Measurements from ENCODE around the gene SORT1.
"Not testable (repeated sequence)": the region's sequence is repeated elsewhere in the genome, so short reads cannot be mapped to it uniquely, and the experiment has no call there.

The SORT1 gene

DNA sequence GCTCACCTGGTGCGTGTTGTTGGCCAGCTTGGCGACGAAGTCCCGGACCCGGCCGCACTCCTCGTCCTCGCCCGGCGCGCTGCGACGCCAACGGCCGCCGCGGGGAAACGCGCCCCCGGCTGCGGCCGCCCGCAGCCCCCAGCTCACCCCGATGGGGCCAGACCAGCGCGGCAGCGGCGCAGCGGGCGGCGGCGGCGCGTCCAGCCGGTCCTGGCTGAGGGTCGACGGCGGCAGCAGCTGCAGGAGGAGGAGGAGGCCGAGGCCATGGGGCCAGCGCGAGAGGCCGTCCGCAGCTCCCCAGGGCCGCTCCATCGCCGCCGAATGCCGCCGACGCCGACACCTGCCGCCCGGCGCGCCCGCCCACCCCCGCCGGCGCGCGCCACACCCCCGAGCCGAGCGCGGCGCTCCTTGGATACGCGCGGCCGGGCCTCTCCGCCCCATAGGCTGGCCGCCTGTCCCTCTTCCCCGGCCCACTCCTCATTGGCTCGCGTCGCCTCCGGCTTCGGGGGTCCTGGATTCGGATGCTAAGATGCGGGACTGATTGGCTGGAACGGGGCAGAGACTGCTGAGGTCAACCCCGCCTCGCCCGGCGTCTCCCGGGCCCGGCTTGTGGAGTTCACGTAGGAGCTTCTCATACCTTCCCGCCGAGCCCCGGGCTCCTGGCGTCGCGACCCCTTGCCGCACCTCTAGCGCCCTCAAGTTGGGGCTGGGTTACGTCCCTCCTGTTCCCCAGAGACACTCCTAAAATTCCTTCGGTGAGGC, at the start of gene SORT1:
Gene SORT1, minus strand, starts transcription at position 338 of the 762 bp plus-strand sequence. Its CDS starts 26 bp downstream, at position 312.
- peak; percentile 98 for DNase-seq (ENCODE audit: low spot score)

DNA sequence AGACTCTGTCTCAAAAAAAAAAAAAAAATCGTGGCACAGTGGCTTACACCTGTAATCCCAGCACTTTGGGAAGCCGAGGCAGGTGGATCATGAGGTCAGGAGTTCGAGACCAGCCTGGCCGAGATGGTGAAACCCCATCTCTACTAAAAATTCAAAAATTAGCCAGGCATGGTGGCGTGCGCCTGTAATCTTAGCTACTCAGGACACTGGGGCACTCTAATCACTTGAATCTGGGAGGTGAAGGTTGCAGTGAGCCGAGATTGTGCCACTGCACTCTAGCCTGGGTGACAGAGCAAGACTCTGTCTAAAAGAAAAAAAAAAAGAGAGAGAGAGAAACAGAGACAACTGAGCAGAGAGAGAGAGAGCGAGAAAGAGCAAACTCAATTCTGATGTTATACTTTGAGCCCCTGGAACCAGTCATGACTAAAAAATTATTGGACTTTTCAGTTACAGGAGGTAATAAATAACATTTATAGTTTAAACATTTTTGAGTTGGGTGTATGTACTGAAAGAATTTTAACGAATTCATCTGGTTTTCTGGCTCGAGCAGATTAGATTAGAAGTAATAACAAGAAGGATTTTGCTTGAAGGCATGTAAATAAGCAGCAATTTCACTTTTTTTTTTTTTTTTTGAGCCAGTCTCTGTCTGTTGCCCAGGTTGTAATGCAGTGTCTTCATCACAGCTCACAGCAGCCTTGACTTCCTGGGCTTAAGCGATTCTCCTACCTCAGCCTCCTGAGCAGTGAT, 48.4 kb upstream of the SORT1 start:
- DNase-seq (ENCODE audit: low spot score) = not testable (repeated sequence)

- no peak for DNase-seq (ENCODE audit: low spot score)
Measured at GRCh38 chr1:109444346-109444745, 46.6 kb upstream of the SORT1 start.

DNA sequence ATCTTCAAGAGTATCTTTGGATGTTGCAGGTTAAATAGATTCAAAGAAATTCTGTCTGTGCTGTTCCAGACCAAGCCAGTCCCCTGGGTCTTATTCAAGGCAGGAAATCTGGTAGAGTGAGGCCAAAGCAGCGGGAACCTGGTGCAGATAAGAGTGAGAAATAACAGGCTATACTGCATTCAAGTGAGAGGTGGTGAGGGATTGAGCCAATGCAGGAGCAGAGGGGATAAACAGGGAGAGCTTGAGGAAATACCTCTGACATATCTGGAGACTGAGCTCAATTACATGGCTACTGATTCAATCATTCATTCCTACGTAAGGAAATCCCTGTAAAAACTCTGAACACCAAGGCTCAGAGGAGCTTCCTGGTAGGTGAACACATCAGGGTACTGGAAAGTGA, 45.8 kb upstream of the SORT1 start:
- DNase-seq (ENCODE audit: low spot score) = no peak

DNA sequence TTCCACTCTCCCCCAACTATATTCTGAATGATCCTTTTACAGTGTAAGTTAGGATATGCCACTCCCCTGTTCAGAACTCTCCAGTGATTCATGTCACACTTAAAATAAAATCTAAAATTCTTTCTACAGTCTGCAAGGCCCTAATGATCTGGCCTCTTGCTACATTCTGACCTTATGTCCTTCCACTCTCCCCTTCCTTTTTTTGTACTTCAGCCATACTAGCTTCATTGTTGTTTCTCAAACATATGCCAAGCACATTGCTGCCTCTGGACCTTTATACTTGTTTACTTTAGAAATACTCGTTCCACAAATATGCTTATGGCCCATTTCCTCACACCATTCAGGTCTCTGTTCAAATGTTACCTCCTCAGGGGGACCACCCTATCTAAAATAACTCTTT, 43.4 kb upstream of the SORT1 start:
- no peak for DNase-seq (ENCODE audit: low spot score)

GRCh38 chr1:109438798-109439297, 41.1 kb upstream of the SORT1 start:
- no peak for DNase-seq (ENCODE audit: low spot score)

GRCh38 chr1:109434484-109434883, 36.8 kb upstream of the SORT1 start:
- no peak for DNase-seq (ENCODE audit: low spot score)

DNA sequence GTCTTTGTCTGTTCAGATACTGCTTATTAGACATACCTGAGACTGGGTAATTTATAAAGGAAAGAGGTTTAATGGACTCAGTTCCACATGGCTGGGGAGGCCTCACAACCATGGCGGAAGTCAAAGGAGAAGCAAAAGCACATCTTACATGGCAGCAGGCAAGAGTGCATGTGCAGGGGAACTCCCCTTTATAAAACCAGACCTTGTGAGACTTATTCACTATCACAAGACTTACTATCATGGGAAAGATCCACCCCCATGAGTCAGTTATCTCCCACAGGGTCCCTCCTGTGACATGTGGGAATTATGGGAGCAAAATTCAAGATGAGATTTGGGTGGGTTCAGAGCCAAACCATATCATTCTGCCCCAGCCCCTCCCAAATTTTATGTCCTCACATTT, 35.6 kb upstream of the SORT1 start:
- DNase-seq (ENCODE audit: low spot score) = no peak

DNA sequence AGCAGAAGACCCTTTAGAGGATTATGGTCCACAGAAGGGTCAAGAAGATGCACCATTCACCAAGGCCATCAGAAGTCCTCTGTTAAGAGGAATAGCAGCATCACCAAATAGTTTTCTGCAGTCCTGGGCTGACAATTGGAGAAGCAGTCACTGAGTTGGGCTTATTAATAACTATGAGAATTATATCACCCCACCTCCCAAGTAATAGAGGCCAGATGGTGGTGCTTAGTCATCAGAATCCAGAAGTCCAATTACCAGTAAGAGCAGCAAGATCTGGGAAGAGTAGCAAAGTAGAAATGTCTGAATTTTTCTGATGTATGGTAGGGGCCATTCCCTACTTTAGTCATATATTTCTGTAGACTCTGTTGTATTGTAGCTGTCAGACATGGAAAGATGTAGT, 34.6 kb upstream of the SORT1 start:
- DNase-seq (ENCODE audit: low spot score) = no peak

- DNase-seq (ENCODE audit: low spot score) = no peak
Measured at GRCh38 chr1:109427171-109427467, 29.4 kb upstream of the SORT1 start.

- peak; percentile 99 for DNase-seq (ENCODE audit: low spot score)
Measured at GRCh38 chr1:109426281-109427170, 28.8 kb upstream of the SORT1 start, which contains the start of gene PSMA5. Gene PSMA5 (minus strand): TSS chr1:109426448. CDS start chr1:109426330, 118 bp downstream.

DNA sequence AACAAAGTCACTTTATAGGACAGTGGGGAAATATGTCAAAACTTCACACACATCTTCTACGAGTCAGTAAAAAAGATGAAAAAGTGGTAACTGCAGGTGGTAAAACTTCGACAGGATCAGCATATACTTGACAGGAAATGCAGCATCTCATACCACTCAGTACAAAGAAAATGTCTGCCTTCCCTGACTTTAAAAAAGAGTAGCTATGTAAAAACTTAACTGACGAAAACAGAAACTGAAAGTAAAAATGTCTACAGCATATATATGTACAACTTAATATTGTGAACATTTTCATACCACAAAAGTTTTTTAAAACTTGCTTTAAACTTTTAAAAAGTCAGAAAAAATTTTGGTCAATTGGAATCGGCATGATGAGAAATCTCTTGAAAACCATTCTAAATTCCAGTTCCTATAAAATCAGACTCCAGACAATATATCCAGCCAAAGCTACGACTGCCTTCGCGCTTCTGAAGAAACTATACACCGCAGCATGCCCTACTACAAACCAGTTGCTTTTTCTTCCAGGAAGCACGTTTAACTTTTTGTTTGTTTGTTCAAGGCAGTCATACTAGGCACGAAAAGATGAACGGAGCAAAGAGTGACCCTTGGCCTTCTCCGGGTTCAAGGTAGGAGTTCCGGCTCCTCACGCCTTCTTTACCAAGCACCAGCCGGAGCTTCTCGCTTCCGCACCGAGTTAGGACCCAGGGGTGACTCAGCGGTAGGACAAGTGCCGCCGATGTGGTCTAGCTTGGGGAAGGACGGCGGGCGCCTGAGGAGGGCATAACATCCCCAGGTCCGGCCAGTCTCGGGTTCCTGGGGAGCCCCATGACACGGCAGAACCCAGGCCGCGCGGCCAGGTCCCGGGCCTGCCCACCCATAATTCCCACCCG, 27.9 kb upstream of the SORT1 start:
- no peak for DNase-seq (ENCODE audit: low spot score)

DNA sequence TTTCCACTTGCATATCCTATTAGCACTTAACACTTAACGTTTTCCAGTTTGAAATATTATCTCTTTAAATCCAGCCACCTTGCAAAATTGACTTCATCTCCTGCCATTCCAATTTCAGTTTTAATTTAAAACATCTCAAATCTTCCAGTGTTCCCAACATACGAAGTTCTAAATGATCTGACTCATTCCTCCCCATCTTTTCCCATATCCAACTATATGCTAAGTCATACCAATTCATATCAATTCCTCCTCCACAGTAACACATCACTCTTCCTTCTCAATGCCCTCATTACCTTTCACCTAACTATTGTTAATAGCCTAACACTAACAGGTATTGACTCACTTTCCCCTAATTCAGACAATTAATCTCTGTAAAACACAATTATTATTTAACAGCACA, 25.8 kb upstream of the SORT1 start:
- DNase-seq (ENCODE audit: low spot score) = peak; percentile 29

- no peak for DNase-seq (ENCODE audit: low spot score)
Measured at GRCh38 chr1:109412551-109412950, 14.8 kb upstream of the SORT1 start.

DNA sequence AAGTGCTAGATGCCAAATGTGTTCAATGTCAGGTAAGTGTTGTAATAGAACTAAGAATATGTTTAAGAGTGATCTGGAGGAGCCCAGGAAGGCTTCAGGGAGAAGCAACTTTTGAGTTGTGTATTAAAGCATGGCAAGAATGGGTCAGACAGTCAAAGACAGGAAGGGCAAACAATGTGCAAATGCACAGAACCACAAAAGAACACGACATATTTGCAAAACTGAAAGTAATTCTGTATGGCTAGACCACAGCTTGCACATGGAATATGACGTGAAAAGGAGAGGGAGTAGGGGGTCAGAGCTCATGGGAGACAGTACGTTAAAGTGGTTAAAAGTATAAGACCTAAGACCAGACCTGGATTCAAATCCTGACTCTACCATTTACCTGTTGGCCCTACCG, 7.1 kb upstream of the SORT1 start:
- no peak for DNase-seq (ENCODE audit: low spot score)

- DNase-seq (ENCODE audit: low spot score) = no peak
Measured at GRCh38 chr1:109402025-109402424, 4.3 kb upstream of the SORT1 start.

DNA sequence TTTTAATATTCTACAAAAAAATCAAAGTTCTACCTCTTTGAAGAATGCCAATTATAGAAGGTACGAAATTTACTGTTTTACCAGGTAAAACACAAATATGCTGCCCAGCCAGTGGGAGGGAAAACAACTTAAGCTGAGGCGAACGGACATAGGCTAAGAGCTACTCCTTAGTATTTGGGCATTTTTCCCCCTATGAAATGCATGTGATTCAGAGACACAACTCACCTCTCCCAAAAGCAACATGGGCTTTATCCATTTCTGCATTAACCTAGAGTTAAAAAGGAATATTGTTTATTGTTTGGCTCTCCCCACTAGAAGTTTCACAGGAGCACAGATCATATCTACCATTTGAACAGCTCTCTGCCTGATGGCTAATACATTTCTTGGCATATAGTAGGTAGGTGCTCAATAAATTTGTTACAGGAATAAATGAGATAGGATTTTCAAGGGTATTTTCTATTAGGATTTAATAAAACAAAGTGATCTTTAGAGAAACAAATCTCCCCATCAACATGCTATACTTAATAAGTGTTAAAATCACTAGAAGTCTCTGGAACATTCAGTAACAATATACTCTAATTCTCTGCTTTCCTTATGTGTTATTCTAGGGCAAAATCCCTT, 2.4 kb upstream of the SORT1 start:
- DNase-seq (ENCODE audit: low spot score) = no peak

DNA sequence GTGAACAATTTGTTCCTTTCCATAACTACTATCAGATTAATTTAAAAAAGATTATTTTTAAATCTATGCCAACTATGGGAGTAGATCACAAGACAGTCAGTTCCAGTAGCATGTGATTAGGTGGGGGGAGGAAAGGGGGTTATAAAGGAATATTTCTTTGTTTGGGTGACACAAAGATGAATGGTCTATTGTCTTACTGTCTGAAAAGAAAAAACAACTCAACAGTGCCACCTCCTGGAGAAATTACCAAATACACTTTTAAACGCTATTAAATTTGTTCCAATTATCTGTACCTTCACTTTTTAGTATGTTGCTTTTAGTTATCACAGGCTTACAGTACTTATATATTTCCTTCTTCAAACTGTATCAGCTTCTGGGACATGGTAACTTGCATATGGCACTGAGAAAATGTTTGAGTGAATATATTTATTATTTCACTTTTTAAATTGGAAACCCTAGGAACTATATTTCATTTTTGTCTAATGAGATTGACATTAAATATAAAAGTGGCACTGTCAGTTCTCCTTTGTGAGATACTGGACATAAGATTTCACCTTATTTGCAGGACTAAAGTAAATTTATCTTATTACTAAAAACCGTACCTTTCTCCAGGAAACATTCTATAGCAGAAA, 1.7 kb upstream of the SORT1 start:
- DNase-seq (ENCODE audit: low spot score) = peak; percentile 90

DNA sequence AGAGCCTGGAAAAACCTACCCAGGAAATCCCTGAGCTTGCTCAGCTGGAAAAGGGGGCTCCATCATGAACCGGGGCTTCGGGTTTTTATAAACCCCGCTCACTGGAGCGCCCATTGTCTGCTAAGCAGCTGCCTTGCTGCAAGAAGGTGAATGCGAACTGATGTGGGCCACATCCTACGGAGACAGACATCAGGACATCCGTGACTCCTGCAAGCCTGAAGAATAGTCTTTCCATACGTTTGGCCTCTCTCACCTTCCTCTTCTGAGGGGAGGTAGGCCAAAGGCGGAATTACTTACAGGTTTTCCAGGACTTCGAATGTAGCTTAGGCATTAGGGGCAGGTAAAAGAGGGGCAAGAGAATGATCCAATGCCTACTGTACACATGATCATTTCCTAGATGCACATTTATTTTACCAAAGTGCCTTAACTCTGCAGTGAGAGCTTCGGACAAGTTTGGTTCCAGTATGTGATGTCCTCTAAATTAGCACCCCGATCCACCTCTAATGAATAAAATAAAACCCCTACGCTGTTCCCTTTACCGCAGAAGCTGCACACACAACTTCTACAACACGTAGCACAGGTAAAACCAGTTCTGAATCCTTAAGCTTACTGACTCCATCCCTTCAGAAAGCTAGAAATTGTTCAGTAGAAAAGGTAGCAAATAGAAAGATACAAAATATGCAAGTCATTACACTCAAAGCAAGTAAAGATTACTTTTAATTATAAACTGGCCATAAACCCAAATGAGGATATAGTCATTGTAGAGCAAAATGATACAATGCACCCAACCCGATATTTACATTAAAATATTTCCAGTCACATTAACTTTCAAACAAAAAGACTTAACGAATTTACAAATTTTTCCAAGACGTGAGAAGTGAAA, 866 bp upstream of the SORT1 start:
- DNase-seq (ENCODE audit: low spot score) = no peak
